Femur (tissue), 1 donor: ENCODE data around the gene TPO.
"Not testable (repeated sequence)": the region's sequence is repeated elsewhere in the genome, so short reads cannot be mapped to it uniquely, and the experiment has no call there.

Source experiments
- DNase-seq: peaks from one replicate; pipeline ENCODE4 v3.0.0-alpha.2; 2017

TPO gene

GRCh38 chr2:1486670-1487069 lies 73.4 kb downstream of the TPO start:
- no peak for DNase-seq

GRCh38 chr2:1487758-1488157 lies 74.5 kb downstream of the TPO start:
- no peak for DNase-seq

GRCh38 chr2:1488181-1488671 lies 75.0 kb downstream of the TPO start:
- no peak for DNase-seq

- DNase-seq: no peak
Observed at GRCh38 chr2:1488851-1489250, 75.6 kb downstream of the TPO start.

- no peak for DNase-seq
Observed at GRCh38 chr2:1489486-1489885, 76.2 kb downstream of the TPO start.

- not testable (repeated sequence) for DNase-seq
Observed at GRCh38 chr2:1490381-1490780, 77.1 kb downstream of the TPO start.

GRCh38 chr2:1491751-1492150 lies 78.5 kb downstream of the TPO start:
- no peak for DNase-seq

GRCh38 chr2:1492231-1492630 lies 79.0 kb downstream of the TPO start:
- not testable (repeated sequence) for DNase-seq

GRCh38 chr2:1492711-1493430 lies 79.6 kb downstream of the TPO start:
- no peak for DNase-seq

GRCh38 chr2:1493431-1494126 lies 80.3 kb downstream of the TPO start:
- DNase-seq: no peak

GRCh38 chr2:1494257-1494656 lies 81.0 kb downstream of the TPO start:
- no peak for DNase-seq

- DNase-seq: no peak
Observed at GRCh38 chr2:1494906-1495305, 81.6 kb downstream of the TPO start.

- DNase-seq: no peak
Observed at GRCh38 chr2:1495676-1496358, 82.6 kb downstream of the TPO start.

- no peak for DNase-seq
Observed at GRCh38 chr2:1496359-1496821, 83.1 kb downstream of the TPO start.

GRCh38 chr2:1497122-1497611 lies 83.9 kb downstream of the TPO start:
- DNase-seq: no peak

GRCh38 chr2:1498176-1498575 lies 84.9 kb downstream of the TPO start:
- no peak for DNase-seq

GRCh38 chr2:1499033-1499795 lies 86.0 kb downstream of the TPO start:
- DNase-seq: no peak

GRCh38 chr2:1501038-1501851 lies 88.0 kb downstream of the TPO start:
- no peak for DNase-seq

- no peak for DNase-seq
Observed at GRCh38 chr2:1501991-1502390, 88.7 kb downstream of the TPO start.

- no peak for DNase-seq
Observed at GRCh38 chr2:1502891-1503304, 89.6 kb downstream of the TPO start.

GRCh38 chr2:1503471-1504310 lies 90.4 kb downstream of the TPO start:
- no peak for DNase-seq
